ENCODE data around the gene OSBPL1A.

Gene OSBPL1A

DNA sequence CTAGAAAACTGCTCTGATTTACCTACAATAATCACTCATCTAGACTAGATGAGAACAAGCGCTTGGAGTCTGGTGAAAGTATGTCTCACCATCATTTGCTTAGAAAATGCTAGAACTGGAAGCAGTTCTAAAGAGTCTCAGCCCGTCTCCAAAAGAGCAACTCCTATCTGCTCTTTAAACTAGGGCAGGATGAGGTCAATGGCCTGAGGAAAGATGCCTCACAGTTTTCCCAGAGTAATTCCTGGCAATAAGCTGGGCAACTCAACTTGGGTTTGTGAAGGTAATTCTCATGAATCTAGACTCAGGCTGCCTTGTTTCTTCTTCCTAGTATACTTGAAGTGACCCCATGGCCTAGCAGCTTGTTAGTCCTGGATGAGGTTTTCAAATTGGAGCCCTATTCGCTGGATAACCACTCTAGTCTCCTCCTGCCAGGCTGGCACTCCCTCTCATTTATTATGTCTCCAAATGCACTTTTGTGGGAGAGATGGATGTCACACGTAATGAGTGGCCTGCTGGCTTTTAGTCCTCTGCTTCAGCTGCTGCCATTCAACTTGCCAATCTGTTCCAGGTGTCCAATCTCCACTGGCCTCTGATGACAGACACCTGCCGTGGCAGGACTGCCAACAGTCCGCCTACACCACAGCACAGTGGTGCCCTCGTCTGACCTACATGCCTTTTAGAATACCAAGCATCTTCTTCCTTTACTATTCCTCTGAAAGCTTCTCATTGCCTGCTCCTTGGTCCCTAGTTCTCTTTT, 177.9 kb downstream of the OSBPL1A start:
- DNase-seq (ENCODE audit: low spot score) = no peak

DNA sequence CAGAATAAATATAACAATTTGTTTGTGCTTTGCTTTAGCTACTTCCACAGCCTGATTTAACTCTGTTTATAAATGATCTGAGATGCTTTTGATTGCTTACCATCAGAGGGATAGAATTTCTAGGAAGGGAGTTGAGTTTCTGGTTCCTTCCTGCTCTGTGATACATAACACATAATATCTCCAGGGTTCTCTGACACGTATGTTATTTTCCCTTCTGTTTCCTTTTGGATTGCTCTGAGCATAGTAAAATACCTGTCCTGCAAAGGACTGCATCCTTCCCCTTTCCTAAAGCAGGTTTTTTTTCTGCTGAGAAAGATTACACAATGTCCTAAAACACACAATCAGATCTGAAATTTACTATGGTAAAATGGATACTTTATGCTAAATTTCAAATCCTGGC, 182.7 kb downstream of the OSBPL1A start:
- no peak for DNase-seq (ENCODE audit: low spot score)

DNA sequence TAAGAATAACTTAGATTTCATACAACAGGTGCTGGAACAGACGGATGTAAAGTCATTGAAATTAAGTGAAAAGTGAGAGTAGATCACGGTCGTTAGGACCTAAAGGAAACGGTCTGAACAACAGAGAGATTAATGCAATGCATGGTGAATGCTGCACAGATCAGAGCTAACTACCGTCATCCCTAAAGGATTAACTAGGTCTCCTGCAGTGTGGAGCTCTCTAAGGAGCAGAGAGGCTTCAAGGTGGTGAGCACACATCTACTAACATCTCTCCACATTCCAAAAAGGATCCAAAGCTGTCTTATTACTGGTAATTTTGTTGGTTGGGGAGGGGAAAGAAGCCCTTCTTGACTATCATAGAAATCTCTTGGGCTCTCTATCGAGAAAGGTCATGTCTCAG, 183.5 kb downstream of the OSBPL1A start:
- no peak for DNase-seq (ENCODE audit: low spot score)

DNA sequence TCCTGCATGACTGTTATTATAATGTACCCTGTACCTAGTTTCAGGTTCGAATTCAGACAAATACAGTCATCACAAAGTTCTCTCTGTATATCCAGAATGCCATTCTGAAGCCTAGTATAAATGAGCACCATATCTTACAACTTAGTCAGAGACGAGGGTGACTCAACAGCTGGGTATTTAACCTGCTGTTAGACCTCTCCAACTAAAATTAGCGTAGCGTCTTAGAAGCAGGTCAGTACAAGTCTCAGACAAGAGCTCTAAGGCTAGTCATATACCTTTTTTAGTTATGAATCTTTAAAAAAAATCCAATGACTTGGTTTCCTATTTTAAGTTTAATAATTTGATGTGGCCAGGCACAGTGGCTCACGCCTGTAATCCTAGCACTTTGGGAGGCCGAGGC, 184.7 kb downstream of the OSBPL1A start:
- DNase-seq (ENCODE audit: low spot score) = no peak

DNA sequence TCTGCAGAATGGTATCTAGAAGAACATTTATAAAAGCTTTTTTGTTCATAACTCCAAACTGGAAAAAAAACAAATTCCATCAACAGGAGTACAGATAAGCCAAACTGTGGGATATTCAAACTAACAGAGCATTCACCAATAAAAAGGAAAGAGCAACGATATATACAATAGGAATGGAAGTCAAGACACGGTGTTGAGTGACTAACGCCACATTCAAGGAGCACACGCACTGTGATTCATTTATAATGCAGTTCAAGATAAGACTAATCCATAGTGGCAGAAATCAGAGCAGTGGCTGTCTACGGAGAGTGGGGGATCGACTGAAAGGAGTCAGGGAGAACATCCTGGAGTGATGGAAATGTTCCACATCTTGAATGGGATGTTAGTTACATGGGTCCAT, 188.1 kb downstream of the OSBPL1A start:
- no peak for DNase-seq (ENCODE audit: low spot score)

DNA sequence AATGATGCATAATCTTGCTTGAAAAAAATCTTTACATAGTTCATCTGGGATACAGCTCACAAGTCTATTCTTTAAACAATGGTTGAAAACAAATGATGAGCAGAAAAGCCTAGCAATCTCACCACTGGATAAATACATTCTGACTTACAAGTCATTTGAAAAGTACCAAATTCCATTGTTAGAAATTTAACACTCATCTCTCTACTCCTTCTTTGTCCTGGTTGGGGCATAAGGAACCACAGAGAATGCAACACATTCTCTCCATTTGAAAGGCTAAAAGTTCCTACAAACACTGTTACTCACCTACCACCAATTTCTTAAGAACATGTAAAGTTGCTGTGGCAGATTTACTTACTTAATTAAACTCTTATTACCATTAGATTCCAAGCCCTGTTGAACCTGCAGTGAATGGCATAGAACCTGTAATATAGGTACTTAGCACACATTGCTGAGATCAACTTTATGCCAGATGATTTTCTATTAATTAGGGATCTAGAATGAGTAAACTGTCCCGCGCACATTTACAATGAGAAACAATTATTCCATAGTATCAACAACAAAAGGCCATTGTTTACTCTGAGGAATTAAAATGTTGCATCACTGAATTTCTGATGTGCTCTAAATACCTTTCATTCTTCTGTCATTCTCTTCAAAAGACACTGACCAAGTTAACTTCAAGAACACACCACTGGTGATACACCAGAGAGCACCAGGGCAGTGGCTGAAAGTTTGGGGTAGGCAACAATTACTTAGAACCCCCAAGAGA, 189.2 kb downstream of the OSBPL1A start:
- no peak for DNase-seq (ENCODE audit: low spot score)

DNA sequence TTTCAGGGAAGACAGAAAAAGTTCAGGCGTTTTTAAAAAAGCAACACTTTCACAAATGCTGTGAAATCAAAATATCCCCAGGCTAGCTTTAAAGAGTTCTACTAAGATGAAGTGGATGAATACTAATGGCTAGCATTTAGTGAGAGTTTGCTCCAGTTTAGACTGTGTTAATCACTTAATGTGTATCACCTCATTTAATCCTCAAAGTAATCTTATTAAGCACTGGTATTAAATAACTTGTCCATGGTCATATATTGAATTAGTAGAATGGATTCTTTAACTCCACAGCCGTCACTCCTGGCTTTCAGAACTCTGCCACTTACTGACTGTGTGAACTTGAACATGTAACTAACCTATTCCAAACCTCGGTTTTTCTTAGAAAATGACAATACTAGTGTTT, 192.7 kb downstream of the OSBPL1A start:
- DNase-seq (ENCODE audit: low spot score) = no peak

DNA sequence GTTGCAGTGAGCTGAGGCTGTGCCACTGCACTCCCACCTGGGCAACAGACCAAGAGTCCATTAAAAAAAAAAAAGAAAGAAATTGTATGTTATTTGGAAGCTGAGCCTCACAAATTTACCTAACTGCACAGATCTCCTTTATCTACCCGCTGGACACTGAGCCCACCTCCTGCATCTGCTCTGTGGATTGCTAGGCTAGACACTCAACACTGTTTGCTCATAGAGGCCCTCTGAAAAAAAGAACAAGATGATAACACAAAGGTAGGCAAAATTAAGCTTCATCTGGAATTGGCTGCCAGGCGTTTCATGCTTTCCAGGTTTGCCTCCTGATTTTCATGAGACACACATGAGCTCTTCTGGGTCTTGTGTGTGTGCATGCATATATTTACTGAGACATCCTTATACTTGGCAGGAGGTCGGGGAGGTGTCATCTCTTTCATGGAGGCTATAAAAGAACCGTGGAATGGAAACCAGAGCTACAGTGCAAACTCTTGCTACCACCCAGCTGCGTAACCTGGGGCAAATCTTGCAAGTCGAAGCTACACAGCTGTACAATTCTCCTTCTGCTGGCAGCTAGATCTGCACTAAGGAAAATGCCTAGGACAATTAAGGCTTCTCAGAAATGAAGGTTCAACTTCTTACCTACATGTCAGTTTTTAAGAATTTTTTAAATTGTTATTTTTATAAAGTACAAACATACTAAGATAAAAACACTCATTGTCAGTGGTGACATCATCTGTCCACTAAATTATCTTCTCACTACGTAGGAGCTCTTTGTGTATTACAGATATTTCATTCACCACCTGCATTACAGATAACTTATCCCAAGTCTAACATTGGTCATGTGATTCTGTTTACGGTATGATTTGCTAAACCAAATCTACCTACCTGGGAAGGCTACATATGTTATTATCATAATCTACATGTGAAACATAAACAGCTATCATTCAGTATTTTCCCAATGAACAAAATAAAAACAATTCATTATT, 195.6 kb downstream of the OSBPL1A start:
- no peak for DNase-seq (ENCODE audit: low spot score)

DNA sequence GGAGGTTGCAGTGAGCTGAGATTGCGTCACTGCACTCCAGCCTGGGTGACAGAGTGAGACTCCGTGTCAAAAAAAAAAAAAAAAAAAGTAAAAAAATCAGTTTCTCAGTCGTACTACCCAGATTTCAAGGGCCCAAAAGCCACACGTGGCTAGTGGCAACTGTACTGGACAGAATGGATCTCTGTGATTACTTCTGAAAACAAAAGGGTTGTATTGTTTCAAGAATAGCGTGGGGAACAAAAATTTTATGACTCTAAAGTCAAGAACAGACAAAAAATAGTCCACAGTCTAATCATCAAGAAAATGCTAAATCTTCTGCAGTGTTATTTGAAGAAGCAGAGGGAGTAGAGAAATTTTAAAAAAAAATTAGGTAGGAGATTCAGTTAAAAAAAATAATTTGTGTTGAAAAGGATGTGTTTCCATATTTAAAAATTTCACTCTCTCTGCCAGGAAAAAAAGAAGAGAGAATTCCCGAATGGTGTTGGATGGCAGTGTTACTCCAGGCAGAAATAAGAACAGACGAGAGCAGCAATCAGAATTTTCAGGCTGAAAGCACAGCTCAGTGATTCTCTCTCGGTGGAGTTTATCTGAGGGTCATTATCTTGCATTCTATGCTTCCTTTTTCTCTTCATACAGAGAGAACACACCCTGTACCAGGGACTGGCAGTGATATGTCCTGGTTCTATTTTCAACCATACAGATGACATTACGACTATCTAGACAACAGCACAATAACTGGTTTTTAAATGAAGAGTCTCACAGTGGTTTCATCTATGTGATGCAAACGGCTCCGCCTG, 196.9 kb downstream of the OSBPL1A start:
- DNase-seq (ENCODE audit: low spot score) = no peak

DNA sequence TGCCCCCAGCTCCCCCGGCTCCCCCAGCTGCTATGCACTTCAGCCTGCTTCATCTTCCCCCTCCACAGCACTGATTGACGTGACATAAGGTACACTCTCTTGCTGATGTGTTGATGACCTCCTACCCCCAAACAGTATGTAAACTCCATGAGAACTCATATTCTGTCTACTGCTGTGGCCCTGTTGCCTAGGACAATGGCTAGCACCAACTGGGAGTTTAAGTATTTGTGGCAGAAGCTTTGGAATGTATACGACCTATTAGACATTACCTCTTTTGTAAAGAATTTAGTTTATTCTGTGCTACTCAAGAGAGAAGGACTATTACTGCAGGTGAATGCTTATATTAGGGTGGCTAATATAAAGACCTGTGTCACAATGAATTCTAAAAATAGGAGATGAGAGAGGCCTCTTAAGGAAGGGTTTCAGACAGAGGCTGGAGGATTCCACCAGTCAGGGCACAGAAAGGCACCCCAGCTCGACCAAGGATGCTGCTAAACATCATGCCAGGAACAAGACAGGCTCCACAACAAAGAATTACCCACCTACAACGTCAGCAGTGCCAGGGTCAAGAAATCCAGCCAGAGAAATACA, 198.2 kb downstream of the OSBPL1A start:
- DNase-seq (ENCODE audit: low spot score) = no peak

DNA sequence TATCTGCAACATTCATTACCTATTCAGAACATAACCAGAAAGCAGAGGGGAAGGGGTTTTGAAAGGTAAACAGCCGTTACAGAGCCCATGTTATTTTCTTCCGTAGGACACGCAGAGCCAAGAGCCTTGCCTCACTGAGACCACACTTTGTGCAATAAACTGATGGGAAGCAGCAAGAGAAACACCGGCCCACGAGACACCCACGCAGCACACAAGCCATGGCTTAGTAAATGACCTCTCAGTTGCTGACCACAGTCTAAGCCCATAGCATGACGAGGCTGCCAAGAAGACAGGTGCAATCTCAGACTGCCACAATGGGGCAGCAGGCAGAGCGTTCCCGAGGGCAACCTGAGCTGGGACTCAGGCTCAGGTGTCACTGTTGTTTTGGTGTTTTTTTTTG, 199.2 kb downstream of the OSBPL1A start:
- DNase-seq (ENCODE audit: low spot score) = peak; percentile 26

DNA sequence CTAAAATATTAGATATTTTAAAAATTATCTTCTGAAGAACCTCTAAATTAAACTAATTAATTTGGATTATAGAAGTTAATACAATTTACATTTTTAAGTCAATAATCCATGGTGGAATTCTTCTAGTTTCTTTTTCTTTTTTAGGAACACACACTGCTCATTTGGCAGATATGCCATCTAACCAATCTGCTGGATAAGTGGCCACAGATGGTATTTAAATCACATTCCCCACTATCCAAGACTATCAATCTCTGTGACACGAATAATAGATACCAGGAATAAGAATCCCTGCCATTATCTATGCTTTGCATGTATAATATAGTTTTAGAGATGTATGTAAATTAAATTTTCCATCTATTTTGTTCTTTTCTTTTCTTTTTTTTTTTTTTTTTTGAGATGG, 200.2 kb downstream of the OSBPL1A start:
- peak; percentile 29 for DNase-seq (ENCODE audit: low spot score)

DNA sequence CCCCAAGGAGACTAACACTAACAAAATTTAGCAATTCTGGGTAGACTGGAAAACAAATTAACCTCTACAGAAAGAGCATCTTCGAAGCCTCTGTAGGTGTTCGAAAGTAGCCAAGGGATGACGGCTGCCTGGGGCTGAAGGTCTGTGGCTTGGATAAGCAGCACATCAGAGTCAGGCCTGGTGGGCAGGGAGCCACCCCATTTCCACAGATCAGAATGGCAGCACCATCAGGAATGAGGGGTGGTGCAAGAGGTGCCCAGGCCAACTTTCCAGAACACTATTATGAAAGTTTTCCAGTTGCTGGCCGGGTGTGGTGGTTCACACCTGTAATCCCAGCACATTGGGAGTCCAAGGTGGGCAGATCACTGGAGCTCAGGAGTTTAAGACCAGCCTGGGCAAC, 200.9 kb downstream of the OSBPL1A start:
- DNase-seq (ENCODE audit: low spot score) = no peak

DNA sequence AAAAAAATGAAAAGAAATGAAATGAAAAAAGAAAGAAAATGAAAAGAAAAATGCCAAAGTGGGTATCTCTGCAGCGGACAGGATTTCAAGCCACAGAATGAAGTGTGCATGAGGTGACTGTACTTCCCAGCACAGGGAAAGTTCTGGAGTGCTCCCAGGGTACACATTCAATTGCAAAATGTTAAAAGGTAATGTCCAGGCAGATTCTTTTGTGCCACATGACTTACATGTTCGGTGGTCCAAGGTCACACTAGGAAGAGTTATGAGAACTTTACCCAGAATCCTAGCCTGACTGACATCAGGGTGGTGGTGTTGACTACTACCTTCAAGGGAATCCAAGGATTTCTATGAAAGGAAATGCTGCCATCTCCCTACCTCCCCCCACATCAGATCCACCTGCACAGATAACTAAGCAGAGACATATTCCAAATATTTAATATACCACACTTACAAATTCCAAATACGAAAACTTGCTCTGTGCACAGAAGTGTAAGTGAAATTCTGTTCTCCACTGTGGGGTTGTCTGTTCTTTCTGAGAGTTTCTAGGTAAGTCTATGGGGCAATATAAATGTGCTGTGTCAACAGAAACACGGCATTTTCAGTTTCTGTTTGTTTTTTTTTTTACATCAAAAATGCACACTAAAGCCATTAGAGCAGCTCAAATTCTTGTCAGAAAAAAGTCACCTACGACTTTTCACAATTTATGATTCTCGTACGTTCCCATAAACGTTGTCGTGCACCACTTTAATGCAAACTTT, 202.1 kb downstream of the OSBPL1A start:
- DNase-seq (ENCODE audit: low spot score) = no peak

DNA sequence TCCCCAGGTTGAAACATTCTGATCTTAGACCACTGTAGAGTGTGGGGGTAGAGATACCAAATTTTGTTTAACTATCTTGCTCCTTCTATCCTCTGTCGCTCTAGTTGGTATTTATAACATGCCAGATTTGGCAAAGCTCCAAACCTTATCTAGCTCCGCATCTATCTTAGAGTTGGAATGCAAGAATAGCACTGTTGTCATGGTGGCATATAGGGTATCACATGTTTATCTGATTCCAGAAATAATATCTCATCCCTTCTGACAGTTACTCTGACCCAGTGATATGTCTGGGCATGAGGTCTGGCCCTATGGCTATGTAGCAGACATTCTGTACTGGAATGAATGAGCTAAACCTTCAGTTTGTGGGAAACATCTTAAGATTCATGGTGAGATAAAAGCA, 207.0 kb downstream of the OSBPL1A start:
- DNase-seq (ENCODE audit: low spot score) = no peak

DNA sequence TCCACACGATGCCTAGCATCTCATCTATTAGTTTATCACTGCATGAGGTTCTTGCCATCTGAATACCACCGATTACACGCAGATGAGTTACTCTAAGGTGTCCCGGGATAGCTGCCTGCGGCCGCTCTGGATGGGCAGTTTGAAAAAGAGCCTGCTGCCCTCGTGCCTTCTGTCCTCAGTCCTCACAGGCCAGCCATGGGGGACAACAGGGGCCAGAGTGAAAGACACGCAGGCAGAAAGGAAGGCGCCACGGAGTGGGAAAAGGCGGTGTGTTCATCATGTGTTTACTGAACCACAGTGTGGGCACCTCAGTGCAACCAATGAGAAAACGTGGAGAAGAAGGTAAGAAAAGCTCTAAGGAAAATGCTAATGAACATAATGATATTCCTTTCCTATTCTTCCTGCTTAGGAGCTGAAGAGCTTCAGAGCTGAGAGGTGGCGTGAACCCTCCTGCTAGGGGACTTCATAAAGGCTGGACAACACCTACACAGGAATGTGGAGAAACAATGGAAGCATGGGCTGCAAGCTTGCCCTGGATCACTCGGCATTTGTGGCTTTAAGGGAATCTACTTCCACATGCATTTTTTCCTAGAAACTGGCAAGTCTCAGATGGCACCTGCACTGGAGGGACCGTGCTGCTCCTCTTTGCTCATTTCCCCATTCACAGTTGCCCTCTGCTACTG, 207.8 kb downstream of the OSBPL1A start:
- DNase-seq (ENCODE audit: low spot score) = no peak

DNA sequence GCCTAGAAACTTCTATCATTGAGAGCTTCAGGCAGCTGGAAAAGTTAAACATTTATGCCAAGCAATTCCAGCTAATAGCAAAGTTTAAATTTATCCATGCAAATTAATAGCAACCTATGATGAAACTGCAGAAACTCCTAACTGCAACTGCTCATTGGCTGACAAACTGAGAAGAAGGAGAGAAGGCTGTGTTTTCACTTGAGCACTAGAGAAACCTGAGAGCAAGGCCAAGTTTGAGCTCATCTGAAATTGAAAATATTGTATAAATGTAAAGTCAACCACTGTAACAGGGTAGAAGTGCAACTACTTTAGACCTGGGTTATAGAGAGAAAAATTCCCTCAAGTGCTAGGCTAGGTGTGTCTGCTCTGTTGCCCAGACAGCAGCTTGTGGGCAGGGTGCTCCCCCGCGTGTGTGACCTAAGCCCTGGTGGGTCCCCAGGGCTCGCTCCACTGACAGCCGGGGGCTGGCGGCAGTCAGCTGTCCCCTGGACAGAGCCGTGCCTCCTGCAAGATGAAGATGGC, 208.6 kb downstream of the OSBPL1A start:
- no peak for DNase-seq (ENCODE audit: low spot score)

DNA sequence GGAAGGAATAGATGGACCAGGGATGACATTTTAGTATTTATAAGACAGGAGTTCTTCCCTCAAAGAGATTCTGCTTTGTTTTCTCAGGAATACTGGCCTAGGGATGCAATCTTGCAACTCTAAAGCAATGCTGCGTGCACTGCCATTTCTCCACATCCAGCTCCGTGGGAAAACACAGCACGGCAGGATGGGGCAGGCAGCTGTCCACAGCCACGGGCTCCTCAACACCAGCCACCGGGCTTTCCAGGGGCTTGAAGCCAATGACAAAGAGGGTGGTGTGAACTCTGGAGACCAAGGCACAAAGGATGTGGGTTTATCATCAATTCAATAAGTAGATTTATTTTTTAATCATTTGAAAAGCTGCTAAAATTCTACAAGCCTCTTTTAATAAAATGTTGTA, 209.5 kb downstream of the OSBPL1A start:
- no peak for DNase-seq (ENCODE audit: low spot score)

DNA sequence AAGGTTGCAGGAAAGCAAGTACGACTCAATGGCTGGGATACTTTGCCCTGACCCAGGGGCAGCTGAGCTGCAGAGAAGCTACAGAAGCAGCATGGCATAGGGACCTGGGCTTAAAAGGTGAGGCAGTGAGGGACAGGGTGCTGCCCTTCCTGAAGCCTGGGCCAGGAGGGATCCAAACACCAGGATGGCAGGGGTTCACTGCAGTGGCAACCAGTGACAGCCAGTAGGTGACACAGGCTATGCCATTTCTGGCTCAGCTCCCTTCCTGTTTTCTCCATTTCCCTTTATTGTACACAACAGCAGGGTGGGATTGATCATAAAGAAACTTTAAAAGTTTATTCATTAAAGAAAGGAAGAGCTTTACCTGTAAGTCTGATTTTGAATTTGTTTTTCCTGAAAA, 209.9 kb downstream of the OSBPL1A start:
- DNase-seq (ENCODE audit: low spot score) = no peak

DNA sequence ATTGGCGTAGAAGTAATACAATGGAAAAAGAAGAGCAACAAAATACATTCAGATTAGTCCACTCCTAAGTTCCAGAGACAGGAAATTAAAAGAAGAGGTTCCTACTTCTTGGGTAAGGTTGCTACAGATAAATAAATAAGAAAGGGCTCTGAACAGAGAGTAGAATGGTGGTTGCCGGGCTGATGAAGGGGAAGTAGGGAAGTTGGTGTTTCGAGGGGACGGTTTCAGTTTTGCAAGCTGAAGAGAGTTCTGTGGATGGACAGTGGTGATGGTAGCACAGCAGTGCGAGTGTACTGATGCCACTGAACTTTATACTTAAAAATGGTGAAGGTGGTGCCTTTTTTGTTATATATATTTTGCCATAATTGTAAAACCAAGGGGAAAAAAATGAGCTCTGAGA, 210.6 kb downstream of the OSBPL1A start:
- DNase-seq (ENCODE audit: low spot score) = no peak

All from cerebellar cortex (tissue), 1 donor.